ENCODE data around the gene ZBTB6. TPM values are rescaled to one million over a fixed set of nuclear protein-coding genes. Genes with fewer than 3 reads are reported as not detected.

The ZBTB6 gene
- total and polyA plus RNA-seq, 9 of the 15 experiments (the other 6 are each of a cell fraction or from before 2014, with no cell fraction given): 1.4 to 7.2 (median 5.3) TPM

DNA sequence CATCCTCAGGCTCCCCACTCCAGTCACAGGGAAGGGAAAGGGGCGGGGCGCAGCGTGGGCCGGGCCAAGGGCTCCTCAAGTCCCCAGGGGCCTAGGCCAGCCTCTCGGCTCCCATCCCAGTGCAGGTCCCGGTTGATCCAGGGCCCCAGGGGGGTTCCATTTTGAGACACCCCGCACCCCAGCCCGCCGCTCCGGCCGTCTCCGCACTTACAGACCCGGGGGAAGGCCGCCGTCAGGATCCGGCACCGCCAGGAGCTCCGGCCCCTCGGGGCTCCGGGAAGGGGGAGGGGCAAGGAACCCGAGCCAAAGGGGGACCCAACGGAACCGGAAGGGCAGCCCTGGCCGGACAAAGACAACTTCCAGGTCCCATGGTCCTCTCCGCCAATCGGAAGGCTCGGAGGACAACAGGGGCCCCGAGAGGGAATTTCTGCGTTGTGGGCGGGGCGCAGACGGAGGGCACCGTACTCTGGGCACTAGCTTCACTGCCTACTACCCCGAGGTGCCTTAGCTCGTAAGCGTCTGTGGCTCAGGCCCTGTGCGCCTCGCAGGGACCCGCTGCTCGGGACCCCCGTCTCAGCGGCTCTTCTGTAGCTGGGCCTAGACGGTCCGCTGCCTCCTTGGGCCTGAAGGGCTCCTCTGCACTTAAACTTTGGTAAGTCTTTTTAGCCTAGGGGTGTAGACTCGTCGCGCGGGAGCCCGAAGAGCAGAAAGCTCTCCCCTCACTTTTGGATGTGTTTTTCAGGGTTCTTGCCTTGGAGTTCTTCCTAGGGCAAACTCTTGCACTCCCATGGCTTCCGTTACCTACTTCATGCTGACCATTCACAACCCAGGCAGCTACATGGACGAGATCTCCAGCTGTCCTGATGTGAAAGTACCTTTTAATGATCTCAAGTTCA lies 18.4 kb upstream of the ZBTB6 start, which contains the start of gene ZBTB26 (continued):
- TF ChIP-seq HDAC1 (IDR thresholded peaks at IDR 0.05) (peak in 1 of 2 experiments; percentile 57; a peak in 1 of 4 replicates), RUNX1 (IDR thresholded peaks at IDR 0.05; ENCODE audit: low read depth) (0 out of 2 replicates have a peak, but pooled peaks have one; percentile 31), ELF1 (tag; IDR thresholded peaks at IDR 0.05) (peak; percentile 89), RB1 (IDR thresholded peaks at IDR 0.05; ENCODE audit: low read depth) (no peak), BRCA1 (IDR thresholded peaks at IDR 0.05) (no peak), BRCA1 (CRISPR knock-in tag; IDR thresholded peaks at IDR 0.05) (no peak), EHMT2 (IDR thresholded peaks at IDR 0.05) (no peak), MCM3 (IDR thresholded peaks at IDR 0.05) (no peak), ZNF830 (CRISPR knock-in tag; IDR thresholded peaks at IDR 0.05) (no peak), SMAD2 (IDR thresholded peaks at IDR 0.05; ENCODE audit: low read depth, low read length) (no peak), POLR2AphosphoS5 (IDR thresholded peaks at IDR 0.05; ENCODE audit: control insufficient read depth, insufficient read depth, low read depth, low read length) (0 out of 2 replicates have a peak, but pooled peaks have one; percentile 31), ZNF583 (CRISPR knock-in tag; IDR thresholded peaks at IDR 0.05) (no peak), GTF3C2 (IDR thresholded peaks at IDR 0.05; ENCODE audit: borderline replicate concordance, extremely low read depth, insufficient read length) (no peak), ZNF121 (CRISPR knock-in tag; conservative IDR thresholded peaks at IDR 0.05) (no peak), ILF3 (IDR thresholded peaks at IDR 0.05; ENCODE audit: borderline replicate concordance) (no peak), RBM14 (IDR thresholded peaks at IDR 0.05; ENCODE audit: borderline replicate concordance, insufficient read depth, low read depth, low read length) (no peak), MTA3 (IDR thresholded peaks at IDR 0.05; ENCODE audit: borderline replicate concordance) (peak; percentile 67; the same call in 1 of the 2 replicates), ZNF232 (CRISPR knock-in tag; IDR thresholded peaks at IDR 0.05) (no peak), ARHGAP35 (IDR thresholded peaks at IDR 0.05; ENCODE audit: partially characterized antibody) (no peak), RBM15 (IDR thresholded peaks at IDR 0.05; ENCODE audit: insufficient read depth, low read length) (no peak), POLR2G (IDR thresholded peaks at IDR 0.05; ENCODE audit: low read depth, low read length) (peak; percentile 87), PTRF (tag; IDR thresholded peaks at IDR 0.05) (no peak), ZC3H8 (IDR thresholded peaks at IDR 0.05) (no peak), SRSF1 (IDR thresholded peaks at IDR 0.05; ENCODE audit: low read depth, low read length) (no peak), MYNN (IDR thresholded peaks at IDR 0.05) (peak; percentile 49; the same call in 1 of the 2 replicates), MYNN (CRISPR knock-in tag; IDR thresholded peaks at IDR 0.05) (no peak), MXI1 (IDR thresholded peaks at IDR 0.05; ENCODE audit: low read depth, low read length) (0 out of 2 replicates have a peak, but pooled peaks have one; percentile 10), ZBTB17 (CRISPR knock-in tag; IDR thresholded peaks at IDR 0.05) (peak; percentile 48; the same call in 1 of the 2 replicates)
